Stimulated activated CD4-positive, alpha-beta T cell treated with anti-CD3 and anti-CD28 coated beads, TNF-alpha, amount 100 ng/mL, for 24 hours (primary cell): ENCODE data around the gene TEAD2.
"Not testable (repeated sequence)": the region's sequence is repeated elsewhere in the genome, so short reads cannot be mapped to it uniquely, and the experiment has no call there.

Experiments used
- DNase-seq, 3 experiments: peaks; one replicate each; pipeline ENCODE4 v3.0.0-alpha.2; 2020; ENCODE audit warnings: low read depth in 3 of 3

The TEAD2 gene

DNA sequence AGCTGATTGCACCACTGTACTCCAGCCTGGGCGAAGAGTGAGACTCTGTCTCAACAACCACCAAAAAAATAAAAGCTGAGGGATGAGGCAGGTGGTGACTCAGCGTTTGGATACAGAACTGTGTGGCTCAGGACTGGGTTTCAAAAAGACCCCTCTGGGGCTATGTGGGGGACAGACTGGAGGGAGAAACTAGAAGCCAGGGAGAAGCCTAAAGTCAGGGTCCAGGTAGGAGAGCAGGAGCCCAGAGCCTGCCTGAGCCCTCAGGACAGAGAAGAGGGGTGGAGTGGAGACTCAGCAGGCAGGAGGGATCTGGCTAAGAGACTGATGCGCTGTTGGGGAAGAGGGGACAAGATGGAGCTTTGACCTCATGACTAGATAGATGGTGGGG, 28.8 kb downstream of the TEAD2 start:
- DNase-seq = no peak

DNA sequence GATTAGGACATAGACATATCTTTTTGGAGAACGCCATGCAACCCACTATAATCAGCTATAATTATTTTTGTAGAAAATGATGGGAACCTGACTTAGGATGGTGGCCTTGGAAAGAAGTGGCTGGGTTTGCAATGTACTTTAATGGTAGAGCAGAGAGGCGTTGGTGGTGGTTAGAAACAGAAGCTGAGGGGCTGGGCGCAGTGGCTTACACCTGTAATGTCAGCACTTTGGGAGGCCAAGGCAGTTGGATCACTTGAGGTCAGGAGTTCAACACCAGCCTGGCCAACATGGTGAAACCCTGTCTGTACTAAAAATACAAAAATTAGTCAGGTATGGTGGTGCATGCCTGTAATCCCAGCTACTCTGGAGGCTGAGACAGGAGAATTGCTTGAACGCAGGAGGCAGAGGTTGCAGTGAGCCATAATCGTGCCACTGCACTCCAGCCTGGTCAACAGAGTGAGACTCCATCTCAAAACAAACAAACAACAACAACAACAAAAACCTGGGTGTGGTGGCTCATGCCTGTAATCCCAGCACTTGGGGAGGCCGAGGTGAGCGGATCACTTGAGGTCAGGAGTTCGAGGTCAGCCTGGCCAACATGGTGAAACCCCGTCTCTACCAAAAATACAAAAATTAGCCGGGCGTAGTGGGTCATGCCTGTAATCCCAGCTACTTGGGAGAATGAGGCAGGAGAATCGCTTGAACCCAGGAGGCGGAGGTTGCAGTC, 29.4 kb downstream of the TEAD2 start:
- DNase-seq = not testable (repeated sequence)

DNA sequence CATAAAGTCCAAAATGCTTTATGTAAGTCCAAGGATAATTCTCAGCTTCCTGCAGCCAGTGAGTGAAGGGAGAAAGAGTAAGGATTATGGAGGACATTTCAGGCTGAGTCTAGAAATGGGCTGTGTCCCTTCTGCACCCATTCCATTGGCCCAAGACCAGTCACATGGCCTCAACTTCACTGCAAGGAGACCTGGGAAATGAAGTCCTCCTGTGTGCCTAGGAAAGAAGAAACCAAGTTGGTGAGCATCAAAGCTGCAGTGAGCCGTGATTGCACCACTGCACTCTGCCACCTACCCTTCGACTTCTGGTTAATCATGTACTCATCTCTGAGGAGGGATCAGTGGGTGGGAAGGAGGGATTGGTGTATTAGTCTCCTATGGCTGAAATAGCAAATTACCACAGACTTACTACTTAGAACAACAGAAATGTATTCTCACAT, 30.6 kb downstream of the TEAD2 start:
- peak in 2 of 3 experiments; percentile 45 to 47 for DNase-seq

DNA sequence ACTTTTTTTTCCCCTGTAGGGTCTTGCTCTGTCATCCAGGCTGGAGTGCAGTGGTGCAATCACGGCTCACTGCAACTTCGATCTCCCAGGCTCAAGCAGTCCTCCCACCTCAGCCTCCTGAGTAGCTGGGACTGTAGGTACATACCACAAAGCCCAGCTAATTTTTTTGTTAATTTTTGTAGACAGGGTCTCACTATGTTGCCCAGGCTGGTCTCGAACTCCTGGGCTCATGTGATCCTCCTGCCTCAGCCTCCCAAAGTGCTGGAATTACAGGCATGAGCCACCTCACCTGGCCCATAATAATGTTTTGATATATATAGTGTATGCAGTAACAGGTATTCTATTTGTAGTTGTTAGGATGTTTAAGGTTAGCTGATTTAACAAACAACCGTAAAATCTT, 31.0 kb downstream of the TEAD2 start:
- not testable (repeated sequence) for DNase-seq

DNA sequence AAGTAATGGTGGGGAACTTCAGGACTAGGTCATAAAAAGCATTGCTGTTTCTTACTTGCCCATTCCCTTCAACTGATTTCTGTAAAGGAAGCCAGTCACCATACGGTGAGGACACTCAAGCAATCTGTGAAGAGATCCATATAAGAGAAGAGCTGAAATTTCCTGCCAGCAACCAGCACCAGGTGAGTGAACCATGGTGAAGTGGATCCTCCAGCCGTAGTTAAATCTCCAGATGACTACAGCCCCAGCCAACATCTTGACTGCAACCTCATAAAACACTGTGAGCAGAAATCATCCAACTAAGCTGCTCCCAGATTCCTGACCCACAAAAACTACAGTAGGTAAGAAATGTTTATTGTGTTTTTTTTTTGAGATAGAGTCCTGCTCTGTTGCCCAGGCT, 33.5 kb downstream of the TEAD2 start:
- no peak for DNase-seq

DNA sequence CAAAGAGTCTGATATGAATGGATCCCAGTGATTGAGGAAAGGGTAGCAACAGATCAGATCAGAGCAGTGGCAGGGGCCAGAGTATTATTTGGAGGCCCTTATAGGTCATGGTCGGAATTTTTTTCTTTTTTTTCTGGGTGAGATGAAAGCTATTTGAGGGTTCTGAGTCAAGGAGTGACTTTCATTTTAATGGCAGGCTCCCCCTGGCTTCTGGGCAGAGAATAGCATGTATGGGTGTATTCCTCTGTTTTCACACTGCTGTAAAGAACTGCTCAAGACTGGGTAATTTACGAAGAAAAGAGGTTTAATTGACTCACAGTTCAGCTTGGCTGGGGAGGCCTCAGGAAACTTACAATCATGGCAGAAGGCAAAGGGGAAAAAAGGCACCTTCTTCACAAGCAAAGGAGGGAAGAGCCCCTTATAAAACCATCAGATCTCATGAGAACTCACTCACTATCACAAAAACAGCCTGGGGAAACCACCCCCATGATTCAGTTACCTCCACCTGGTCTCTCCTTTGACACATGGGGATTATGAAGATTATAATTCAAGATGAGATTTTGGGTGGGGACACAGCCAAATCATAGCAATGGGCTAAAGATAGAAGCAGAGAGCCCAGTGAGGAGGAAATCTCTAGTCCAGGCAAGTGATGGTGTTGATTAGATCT, 34.2 kb downstream of the TEAD2 start:
- DNase-seq = peak in 1 of 3 experiments; percentile 37

DNA sequence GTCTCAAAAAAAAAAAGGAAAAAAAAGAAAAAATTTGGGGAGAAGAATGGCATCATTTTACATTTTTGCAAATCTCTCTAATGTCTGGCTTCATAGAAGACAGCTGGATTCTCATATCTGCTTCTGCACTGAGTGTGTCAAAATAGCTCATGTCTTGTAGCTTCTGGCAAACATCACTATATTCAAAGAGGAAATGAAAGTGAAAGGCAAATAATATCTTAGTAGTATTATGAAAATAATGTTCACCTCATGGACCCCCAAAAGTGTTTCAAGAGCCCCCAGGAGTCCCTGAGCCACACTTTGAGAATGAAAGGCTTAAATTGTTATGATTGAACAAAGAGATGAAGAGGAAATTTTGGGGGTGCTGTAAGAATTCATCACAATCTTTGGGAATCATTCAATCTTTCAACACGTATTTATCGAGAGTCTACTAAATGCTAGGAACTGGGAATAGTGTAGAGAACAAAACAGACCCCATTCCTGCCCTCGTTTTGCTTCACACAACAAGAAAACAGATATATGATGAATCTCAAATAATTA, 36.0 kb downstream of the TEAD2 start:
- DNase-seq = no peak

DNA sequence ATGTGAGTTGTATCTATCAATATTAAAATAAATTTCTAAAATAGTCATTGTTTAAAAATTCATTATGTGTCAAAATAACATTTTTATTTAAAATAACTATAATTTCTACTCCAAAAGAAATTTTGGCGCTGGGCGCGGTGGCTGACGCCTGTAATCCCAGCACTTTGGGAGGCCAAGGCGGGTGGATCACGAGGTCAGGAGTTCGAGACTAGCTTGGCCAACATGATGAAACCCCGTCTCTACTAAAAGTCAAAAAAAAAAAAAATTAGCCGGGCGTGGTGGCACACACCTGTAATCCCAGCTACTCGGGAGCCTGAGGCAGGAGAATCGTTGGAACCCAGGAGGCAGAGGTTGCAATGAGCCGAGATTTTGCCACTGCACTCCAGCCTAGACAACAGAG, 36.5 kb downstream of the TEAD2 start:
- not testable (repeated sequence) for DNase-seq

DNA sequence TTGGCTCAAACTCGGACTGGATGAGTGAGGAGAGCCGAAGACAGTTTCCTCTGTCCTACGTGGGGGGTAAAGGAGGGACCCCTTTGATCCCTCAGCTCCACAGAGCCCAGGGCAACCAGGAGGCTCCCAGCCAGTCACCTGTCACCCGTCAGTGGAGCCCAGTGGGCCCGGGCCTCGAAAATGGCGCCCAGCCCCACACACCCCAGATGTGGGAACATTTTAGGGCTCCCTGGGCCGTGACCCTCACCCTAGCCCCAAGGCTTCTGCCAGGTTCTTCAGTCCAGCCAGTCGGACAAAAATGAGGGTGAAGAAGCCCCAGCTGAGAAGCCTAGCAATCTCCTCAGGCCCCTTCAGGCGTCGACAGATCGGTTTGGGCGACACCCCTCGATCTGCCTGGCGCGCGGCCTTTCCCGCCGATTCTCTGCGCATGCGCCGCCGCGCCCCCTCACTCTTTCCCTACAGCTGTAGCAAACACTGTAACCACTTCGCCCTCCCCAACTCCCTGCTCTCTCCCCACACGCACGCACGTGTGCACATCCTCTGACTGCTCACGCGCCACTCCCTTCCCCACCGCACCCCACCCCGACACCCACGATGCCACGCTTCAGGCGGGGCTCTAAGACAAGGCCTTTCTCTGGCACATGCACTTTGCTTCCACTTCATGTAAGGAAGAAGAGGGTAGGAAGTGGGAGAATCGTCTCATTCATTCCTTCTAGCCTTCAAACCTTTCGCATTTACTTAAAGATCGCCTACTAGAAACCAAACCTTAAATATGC, 37.2 kb downstream of the TEAD2 start, which contains the start of gene SLC6A16:
Gene SLC6A16 (minus strand): TSS at position 391 of the 776 bp plus-strand sequence. CDS start 13,844 bp downstream, outside the sequence.
- DNase-seq = no peak

DNA sequence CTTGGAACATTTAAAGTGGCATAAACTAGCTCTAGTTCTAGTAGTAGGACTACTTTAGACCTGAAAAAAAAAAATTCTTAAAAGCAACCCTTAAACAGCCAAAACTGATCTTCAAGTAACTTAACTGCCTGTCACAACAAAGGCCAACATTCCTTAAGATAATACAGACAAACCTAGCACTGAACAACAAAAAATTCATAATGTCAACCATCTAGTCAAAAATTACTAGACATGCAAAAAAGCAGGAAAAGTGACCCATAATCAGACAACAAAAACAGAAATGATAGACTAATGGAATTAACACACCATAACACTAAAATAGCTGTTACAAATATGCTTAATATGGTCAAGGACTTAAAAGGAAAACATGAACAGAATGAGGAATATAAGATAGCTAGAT, 43.9 kb downstream of the TEAD2 start:
- no peak for DNase-seq

DNA sequence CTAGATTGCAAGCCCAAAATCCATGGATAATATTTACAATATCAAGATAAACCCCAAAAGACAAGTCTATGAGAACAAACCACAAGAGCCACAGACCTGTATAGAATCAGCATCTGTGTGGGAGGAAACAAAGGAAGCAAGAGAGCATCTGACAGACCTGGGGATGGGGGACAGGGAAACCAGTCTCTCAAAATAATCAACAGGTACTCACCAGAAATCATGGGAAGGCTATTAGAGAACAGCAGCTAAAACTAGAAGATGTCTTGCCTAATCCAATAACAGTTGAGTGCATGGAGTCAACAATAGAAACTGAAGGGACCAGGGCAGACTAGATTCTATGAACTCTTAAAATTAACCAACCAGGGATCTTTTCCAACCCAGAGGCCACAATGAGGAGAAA, 45.9 kb downstream of the TEAD2 start:
- DNase-seq = no peak

DNA sequence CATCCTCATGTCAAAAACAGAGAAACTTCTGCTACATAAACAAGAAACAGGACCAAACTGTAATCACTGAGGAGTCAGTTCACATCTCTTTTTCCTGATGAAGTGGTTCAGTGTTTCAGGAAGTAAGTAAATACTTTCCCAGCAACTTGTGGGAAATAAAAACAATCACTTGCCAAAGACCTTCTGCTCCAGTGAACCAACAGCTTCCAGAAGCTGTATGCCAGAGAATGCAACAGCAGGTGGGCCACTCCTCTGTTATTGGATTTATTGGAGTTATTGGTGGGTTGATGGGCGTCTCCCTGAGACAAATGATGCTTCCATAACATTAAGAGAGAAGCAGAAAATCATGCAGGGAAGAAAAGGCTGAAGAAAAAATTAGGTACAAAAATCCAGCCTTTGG, 47.1 kb downstream of the TEAD2 start:
- DNase-seq = no peak

DNA sequence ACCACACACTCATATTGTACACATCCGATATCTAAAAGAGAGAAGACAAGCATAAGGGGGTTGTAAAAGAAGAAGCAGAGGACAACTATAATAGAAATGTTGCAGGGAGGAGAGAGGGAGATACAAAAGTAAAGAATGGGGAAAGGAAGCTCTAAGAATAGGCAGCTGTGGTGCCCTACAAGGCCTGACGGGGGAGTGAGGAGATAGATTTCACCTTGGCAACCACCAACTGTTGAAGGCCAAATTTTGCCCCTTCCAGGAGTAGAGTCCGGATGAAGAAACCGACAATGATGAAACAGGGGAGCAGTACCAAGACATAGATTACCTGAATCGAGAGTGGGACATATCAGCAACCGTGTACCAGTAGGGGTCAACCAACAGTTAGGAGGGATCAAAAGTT, 53.1 kb downstream of the TEAD2 start:
- DNase-seq = no peak

DNA sequence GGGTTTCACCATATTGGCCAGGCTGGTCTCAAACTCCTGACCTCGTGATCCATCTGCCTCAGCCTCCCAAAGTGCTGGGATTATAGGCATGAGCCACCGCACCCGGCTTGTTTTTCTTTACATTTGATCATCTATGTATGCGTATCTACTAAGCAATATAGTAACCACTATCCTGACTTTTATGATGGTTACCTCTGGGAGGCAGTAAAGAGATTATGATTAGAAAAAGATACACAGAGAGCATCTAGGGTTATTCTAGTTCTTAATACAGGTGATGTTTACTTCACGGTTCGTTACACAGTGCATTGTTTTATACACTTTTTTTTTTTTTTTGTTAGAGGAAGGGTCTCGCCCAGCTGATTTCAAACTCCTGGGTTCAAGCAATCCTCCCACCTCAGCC, 55.5 kb downstream of the TEAD2 start:
- not testable (repeated sequence) for DNase-seq

DNA sequence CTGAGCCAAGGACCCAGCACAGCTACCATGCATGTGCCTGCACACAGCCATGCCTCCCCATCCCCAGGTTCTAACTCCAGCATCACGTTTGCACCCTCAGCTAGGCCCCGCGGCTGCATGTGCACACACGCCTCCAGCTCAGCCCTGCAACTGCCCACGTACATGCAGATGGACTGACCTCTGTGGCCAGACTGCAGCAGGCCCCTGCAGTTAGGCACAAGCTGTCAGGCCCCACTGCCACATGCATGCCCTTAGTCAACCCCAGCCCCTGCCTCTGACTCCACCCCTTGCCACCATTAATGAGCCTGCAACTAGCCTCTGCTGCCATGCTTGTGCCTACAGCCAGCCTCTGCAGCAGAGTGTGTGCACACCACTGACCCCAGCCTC, 60.4 kb downstream of the TEAD2 start:
- DNase-seq = no peak

DNA sequence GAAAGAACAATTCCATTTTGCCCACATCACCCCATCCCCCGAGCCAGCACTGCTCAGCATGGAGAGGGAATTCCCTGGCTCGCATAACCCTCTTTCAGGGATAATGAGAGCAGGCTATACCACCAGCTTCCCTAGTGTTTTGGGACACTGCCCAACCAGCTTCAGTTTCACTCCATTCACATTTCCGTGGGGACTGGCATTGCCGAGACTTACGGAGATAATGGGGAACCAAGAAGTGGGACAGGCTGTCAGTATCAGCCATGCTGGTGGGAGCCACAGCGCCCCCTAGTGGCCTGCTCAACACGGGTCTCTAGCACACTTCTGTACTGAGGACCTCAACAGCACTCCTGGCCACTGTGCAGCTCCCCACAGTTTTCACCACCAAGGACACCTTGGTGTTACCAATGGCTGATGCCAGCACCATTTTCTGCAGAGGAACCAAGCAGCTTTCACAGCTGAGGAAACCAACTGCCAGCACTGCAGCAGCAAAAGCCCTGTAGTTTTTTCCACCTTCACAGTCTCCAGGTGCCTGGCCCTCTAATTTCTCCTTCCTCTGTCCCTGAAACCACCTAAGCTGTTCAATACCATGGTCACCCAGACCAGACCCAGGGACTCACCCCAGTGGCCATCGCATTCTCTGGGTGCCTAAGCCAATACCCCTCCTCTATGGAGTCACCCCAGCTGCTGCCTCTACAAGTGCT, 60.9 kb downstream of the TEAD2 start:
- peak; percentile 71 to 84 (median 71) for DNase-seq

DNA sequence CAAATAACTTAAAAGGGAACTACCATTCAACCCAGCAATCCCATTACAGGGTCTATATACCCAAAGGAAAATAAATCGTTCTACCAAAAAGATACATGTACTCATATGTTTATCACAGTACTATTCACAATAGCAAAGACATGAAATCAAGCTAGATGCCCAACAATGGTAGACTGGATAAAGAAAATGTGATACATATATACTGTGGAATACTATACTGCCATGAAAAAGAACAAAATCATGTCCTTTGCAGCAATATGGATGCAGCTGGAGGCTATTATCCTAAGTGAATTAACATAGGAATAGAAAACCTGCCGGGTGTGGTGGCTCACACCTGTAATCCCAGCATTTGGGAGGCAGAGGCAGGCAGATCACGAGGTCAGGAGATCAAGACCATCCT, 63.6 kb downstream of the TEAD2 start:
- not testable (repeated sequence) for DNase-seq

DNA sequence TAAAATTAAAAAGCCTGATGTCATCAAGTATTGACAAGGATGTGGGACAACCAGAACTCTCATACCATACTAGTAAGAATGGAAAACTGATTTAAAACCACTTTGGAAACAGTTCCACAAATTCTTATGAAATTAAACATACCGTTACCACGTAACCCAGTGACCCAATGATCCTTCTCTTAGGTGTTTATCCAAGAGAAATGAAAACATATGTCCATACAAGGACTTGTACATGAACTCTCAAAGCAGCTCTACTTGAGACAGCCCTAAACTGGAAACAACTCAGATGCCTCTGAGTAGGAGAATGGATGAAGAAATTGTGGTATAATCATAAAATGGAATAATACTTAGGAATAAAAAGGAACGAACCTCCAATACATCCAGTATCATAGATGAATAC, 64.8 kb downstream of the TEAD2 start:
- no peak for DNase-seq

DNA sequence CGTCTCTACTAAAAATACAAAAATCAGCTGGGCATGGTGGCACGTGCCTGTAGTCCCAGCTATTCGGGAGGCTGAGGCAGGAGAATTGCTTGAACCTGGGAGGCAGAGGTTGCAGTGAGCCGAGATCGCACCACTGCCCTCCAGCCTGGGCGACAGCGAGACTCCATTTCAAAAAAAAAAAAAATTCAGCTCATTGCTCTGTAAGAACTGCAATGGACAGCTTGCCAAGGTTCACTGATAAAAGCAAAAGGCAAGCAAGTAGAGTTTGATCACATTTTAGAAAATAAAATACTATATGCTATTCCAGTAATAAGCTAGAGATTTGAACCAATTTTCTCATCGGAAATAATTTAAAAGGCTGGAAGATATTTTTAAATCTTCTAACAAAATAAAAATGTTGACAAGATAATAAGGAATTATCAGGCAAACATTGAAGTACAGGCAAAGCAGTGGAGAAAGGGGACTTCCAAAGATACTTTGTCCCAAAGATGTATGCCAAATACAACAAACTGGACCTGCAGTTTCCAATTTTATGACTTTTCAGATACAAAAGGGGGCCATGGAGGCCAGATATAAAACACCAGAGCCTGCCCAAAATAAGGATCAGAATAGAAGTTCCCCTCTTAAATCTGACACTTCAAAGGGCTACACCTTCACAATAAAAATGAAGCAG, 66.9 kb downstream of the TEAD2 start:
- DNase-seq = no peak

DNA sequence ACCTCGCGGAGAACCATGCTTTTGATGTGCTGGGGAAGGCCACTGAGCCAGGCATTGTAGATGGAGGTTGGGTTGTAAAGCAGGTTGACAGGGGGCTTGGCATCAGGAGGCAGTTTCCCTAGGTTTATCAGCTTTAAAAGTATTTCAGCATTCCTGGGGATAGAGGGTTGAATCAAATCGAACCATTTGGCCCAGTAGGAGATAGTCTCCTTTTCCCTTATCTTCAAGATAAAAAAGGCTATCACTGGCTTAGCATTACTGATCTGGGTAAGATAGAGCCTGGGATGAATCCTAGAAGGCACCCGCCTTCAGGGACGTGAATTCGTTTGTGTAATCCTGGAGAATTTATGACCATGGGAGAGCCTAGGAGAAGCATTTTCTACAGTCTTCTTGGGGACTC, 67.8 kb downstream of the TEAD2 start:
- no peak for DNase-seq
